HepG2 (cell line): ENCODE results near the gene NUDT14. TPM values are rescaled to one million over a fixed set of nuclear protein-coding genes. Genes with fewer than 3 reads are reported as not detected.

ENCODE experiments used
- ATAC-seq: fragments of 200-7000 bp; cut with Tn5 transposase; 3 replicates; pipeline ENCODE4 v1.9.1; 2020; ENCODE audit warnings: mild to moderate bottlenecking, moderate library complexity
- BruUV-seq: library from RNA; stranded (reverse); fragments of 400-500 nt; replicated peaks from 2 replicates; lab custom pipeline; 2021; lab: Mats Ljungman, UMichigan
- CTCF ChIA-PET: fragments of 300-600 bp; formaldehyde crosslinking; extraction: SDS; loops from one replicate; lab custom pipeline; 2021; ENCODE audit warnings: low total read pairs, inconsistent platforms, low intra/inter-chr PET ratio; lab: Yijun Ruan, JAX
- POLR2A ChIA-PET: fragments of 350-600 bp; sonication (Branson Sonifier 250); formaldehyde crosslinking; loops from one replicate; lab custom pipeline; 2020; ENCODE audit warnings: antibody characterized with exemption, inconsistent platforms; lab: Yijun Ruan, JAX
- DNase-seq: peaks from one replicate; pipeline ENCODE4 v3.0.0-alpha.2; 2015; ENCODE audit warnings: low spot score
- FAIRE-seq: peaks from 3 replicates; lab custom pipeline; 2011; peaks lifted over from hg19 to GRCh38; lab: Jason Lieb, UNC
- H2AFZ ChIP-seq: one replicate; pipeline ENCODE4 v1.6.1; 2011; ENCODE audit warnings: low read length, inconsistent platforms
- H3K27ac ChIP-seq: fragments of 300-600 bp; 3 replicates; pipeline ENCODE4 v1.8.0; 2011; ENCODE audit warnings: mixed run types, mild to moderate bottlenecking, mixed read lengths, low read length, inconsistent platforms; ENCODE audit not compliant: insufficient read depth; ENCODE audit errors: extremely low read length
- H3K27me3 ChIP-seq, 2 experiments: fragments of 200-600 bp in 1 of 2; 2 replicates in 1 of 2; 3 replicates in 1 of 2; pipeline versions ENCODE4 v1.6.0 to v1.8.0; 2011; ENCODE audit warnings: low read length in 2 of 2, mild to moderate bottlenecking in 2 of 2, moderate library complexity in 2 of 2, inconsistent platforms in 1 of 2; ENCODE audit not compliant: insufficient read depth in 2 of 2, control insufficient read depth in 1 of 2
- H3K36me3 ChIP-seq, 2 experiments: fragments of 200-600 bp in 1 of 2; replicated peaks in 1 of 2; 2 replicates in 1 of 2; 3 replicates in 1 of 2; pipeline versions ENCODE4 v1.5.1 to v1.8.0; 2011; ENCODE audit warnings: low read length in 2 of 2, inconsistent platforms in 1 of 2; ENCODE audit not compliant: insufficient read depth in 2 of 2, control insufficient read depth in 1 of 2
- H3K4me1 ChIP-seq: 2 replicates; pipeline ENCODE4 v1.5.1; 2012; ENCODE audit warnings: low read length, inconsistent platforms; ENCODE audit not compliant: insufficient read depth
- H3K4me2 ChIP-seq: 2 replicates; pipeline ENCODE4 v1.6.0; 2011; ENCODE audit warnings: low read depth, low read length, inconsistent platforms
- H3K4me3 ChIP-seq, 3 experiments: fragments of 200-600 bp in 1 of 3; sonication (generic), shearing (Covaris generic) in 1 of 3; replicated peaks in 1 of 3; 2 replicates each; pipeline ENCODE4 v1.5.1; 2011 to 2016; ENCODE audit warnings: low read length in 3 of 3, inconsistent platforms in 2 of 3, low read depth in 2 of 3, mild to moderate bottlenecking in 2 of 3, control low read depth in 1 of 3, mixed read lengths in 1 of 3; ENCODE audit not compliant: insufficient read depth in 1 of 3
- H3K79me2 ChIP-seq: one replicate; pipeline ENCODE4 v1.6.1; 2011; ENCODE audit warnings: low read length, inconsistent platforms; ENCODE audit not compliant: insufficient read depth
- H3K9ac ChIP-seq: 2 replicates; pipeline ENCODE4 v1.6.0; 2011; ENCODE audit warnings: mild to moderate bottlenecking, low read depth, low read length, inconsistent platforms; ENCODE audit not compliant: insufficient read depth
- H3K9me3 ChIP-seq: 2 replicates; pipeline ENCODE4 v1.5.1; 2012; ENCODE audit warnings: mild to moderate bottlenecking, low read length
- H4K20me1 ChIP-seq: 2 replicates; pipeline ENCODE4 v1.6.0; 2011; ENCODE audit warnings: inconsistent platforms, mild to moderate bottlenecking, low read length, moderate library complexity; ENCODE audit not compliant: insufficient read depth
- ETV5 ChIP-seq: IDR thresholded peaks from 2 replicates; pipeline ENCODE4 v1.6.1; 2018; ENCODE audit warnings: missing biosample characterization, missing genetic modification reagents, inconsistent platforms, borderline replicate concordance
- PATZ1 ChIP-seq: sonication (generic); formaldehyde crosslinking; IDR thresholded peaks from 2 replicates; pipeline ENCODE4 v1.4.0; 2020; ENCODE audit warnings: missing genetic modification reagents
- PHB2 ChIP-seq: fragments of 450-650 bp; IDR thresholded peaks from 2 replicates; pipeline ENCODE4 v1.6.1; 2018; ENCODE audit not compliant: partially characterized antibody
- POLR2A ChIP-seq, 2 experiments: IDR thresholded peaks; 2 replicates each; pipeline ENCODE4 v1.6.1; 2011; ENCODE audit warnings: low read depth in 2 of 2, low read length in 2 of 2, mild to moderate bottlenecking in 1 of 2, moderate library complexity in 1 of 2; ENCODE audit not compliant: insufficient read depth in 1 of 2
- SIN3B ChIP-seq: fragments of 150-350 bp; IDR thresholded peaks from 2 replicates; pipeline ENCODE4 v1.6.1; 2014; ENCODE audit warnings: low read length
- SKIL ChIP-seq: sonication (generic); formaldehyde crosslinking; IDR thresholded peaks from 2 replicates; pipeline ENCODE4 v1.8.0; 2022; ENCODE audit warnings: missing genetic modification reagents, mild to moderate bottlenecking, moderate library complexity, borderline replicate concordance
- SMAD9 ChIP-seq: sonication (generic); formaldehyde crosslinking; IDR thresholded peaks from 2 replicates; pipeline ENCODE4 v1.5.1; 2020; ENCODE audit warnings: mild to moderate bottlenecking, missing genetic modification reagents
- TOPORS ChIP-seq: sonication (generic); formaldehyde crosslinking; IDR thresholded peaks from 2 replicates; pipeline ENCODE4 v1.8.0; 2023; ENCODE audit warnings: mild to moderate bottlenecking, missing genetic modification reagents
- ZFY ChIP-seq: sonication (generic); formaldehyde crosslinking; IDR thresholded peaks from 2 replicates; pipeline ENCODE4 v1.4.0; 2020; ENCODE audit warnings: missing genetic modification reagents
- ZNF17 ChIP-seq: sonication (generic); formaldehyde crosslinking; IDR thresholded peaks from 2 replicates; pipeline ENCODE4 v1.5.0; 2020; ENCODE audit warnings: mild to moderate bottlenecking, missing genetic modification reagents
- ZNF230 ChIP-seq: sonication (generic); formaldehyde crosslinking; IDR thresholded peaks from 2 replicates; pipeline ENCODE4 v1.4.0; 2020; ENCODE audit warnings: mild to moderate bottlenecking, missing genetic modification reagents
- ZNF260 ChIP-seq: sonication (generic); formaldehyde crosslinking; IDR thresholded peaks from 2 replicates; pipeline ENCODE4 v1.4.0; 2020; ENCODE audit warnings: missing genetic modification reagents, low read depth, mild to moderate bottlenecking, borderline replicate concordance
- WGBS: methylation state at CpG from one replicate; pipeline ENCODE4 v1.1.6; 2017; ENCODE audit warnings: low lambda C conversion rate; 5-methylcytosine and 5-hydroxymethylcytosine counted together
- in situ Hi-C: cut with HindIII; loops from 2 replicates; pipeline ENCODE4 v1.10.0; 2017; ENCODE audit warnings: low pct_unique_long_range_greater_than_20kb; ENCODE audit not compliant: extremely low pct_ligation_motif_present
- intact Hi-C: fragments of 100-400 bp; cut with micrococcal nuclease; formaldehyde crosslinking; loops from one replicate; pipeline ENCODE4 v1.10.0; 2022; ENCODE audit not compliant: unreplicated experiment
- polyA plus RNA-seq, 8 experiments: library from polyadenylated mRNA; depleted of rRNA in 3 of 8; stranded (reverse) in 7 of 8; unstranded in 1 of 8; fragments of >200 nt; fragmentation: Illumina TruSeq in 4 of 8; extraction: Trizol in 4 of 8; gene quantifications; 2 replicates each; pipeline versions ENCODE4 v1.2.1 to v1.2.3, GENCODE V29; 2011 to 2016; ENCODE audit warnings: low read depth in 4 of 8, missing spikeins in 1 of 8, mixed read lengths in 1 of 8; ENCODE audit not compliant: insufficient read depth in 1 of 8
- total RNA-seq, 5 experiments: library from RNA; depleted of rRNA; stranded (reverse); fragments of >200 nt; fragmentation: Illumina TruSeq; extraction: Trizol; gene quantifications; 2 replicates each; pipeline ENCODE4 v1.2.3, GENCODE V29; 2016; ENCODE audit warnings: low read depth in 1 of 5

Gene NUDT14
- total and polyA plus RNA-seq, 2 of the 13 experiments (the other 11 are each of a cell fraction or from before 2014, with no cell fraction given), result 5.8 to 6.1 TPM

- no peaks in the 10 kb centered on the region for H4K20me1 ChIP-seq
- BruUV-seq, result no TSS peak
- H3K4me2 ChIP-seq, result no peak overlapping the region; the same call in 1 of the 2 replicates
- CTCF ChIA-PET, result no interaction called here
- no peaks in the 10 kb centered on the region for H3K36me3 ChIP-seq
- H3K4me3 ChIP-seq, result no peak overlapping the region
- no peaks in the 10 kb centered on the region for H3K9me3 ChIP-seq
- no peak overlapping the region for H3K9ac ChIP-seq
- WGBS, result no CpG with 5 or more reads among the region's 15 CpGs
- ATAC-seq, result no peak
- in situ Hi-C loops (no loop called here), intact Hi-C loops (no loop called here)
- no peak overlapping the region for H3K27ac ChIP-seq
- peaks cover 26 to 87% of the 10 kb centered on the region in 2 experiments for H3K27me3 ChIP-seq
- POLR2A ChIA-PET, result no interaction called here
- no peak overlapping the region for H2AFZ ChIP-seq
- DNase-seq, result no peak
- peaks cover 46% of the 10 kb centered on the region for H3K4me1 ChIP-seq
- no peak for TF ChIP-seq SIN3B
- no peak for TF ChIP-seq ZNF230 (CRISPR knock-in tag)
- TF ChIP-seq ZFY, result no peak
- H3K79me2 ChIP-seq, result no peaks in the 10 kb centered on the region
- FAIRE-seq, result no peak
Measured at GRCh38 chr14:105197211-105197641, 16.1 kb upstream of the NUDT14 start.

- CTCF ChIA-PET, result no interaction called here
- in situ Hi-C loops (no loop called here), intact Hi-C loops (no loop called here)
- no peak for TF ChIP-seq POLR2A (IDR thresholded peaks at IDR 0.05; ENCODE audit: insufficient read depth in 1 of 2, low read depth in 2 of 2, low read length in 2 of 2)
- peak; percentile 54; the same call in 1 of the 2 replicates for TF ChIP-seq PATZ1
- no peak for TF ChIP-seq ZNF260 (CRISPR knock-in tag)
- TF ChIP-seq TOPORS, result no peak
- TF ChIP-seq PHB2, result no peak
- TF ChIP-seq SMAD9, result no peak
- peak; percentile 52; the same call in 1 of the 2 replicates for TF ChIP-seq ETV5 (CRISPR knock-in tag)
- TF ChIP-seq SKIL, result no peak
- TF ChIP-seq ZFY, result peak; percentile 51; the same call in 1 of the 2 replicates
- TF ChIP-seq ZNF17, result no peak
Measured at GRCh38 chr14:105196265-105196960, 15.3 kb upstream of the NUDT14 start.

More at GRCh38 chr14:105196265-105196960, 15.3 kb upstream of the NUDT14 start:
- POLR2A ChIA-PET, result no interaction called here
- H3K9ac ChIP-seq, result no peak overlapping the region
- no peak for FAIRE-seq
- H3K4me1 ChIP-seq, result peaks cover 39% of the 10 kb centered on the region
- BruUV-seq, result no TSS peak
- H3K4me2 ChIP-seq, result peak overlapping the region; percentile 72
- H4K20me1 ChIP-seq, result no peaks in the 10 kb centered on the region
- peak; percentile 7 for ATAC-seq
- WGBS, result 5% methylated on average over 13 of the region's 58 CpGs
- no peaks in the 10 kb centered on the region for H3K36me3 ChIP-seq
- peak overlapping the region; percentile 26 to 55 (median 49); a peak in 4 of 6 replicates for H3K4me3 ChIP-seq
- H3K79me2 ChIP-seq, result no peaks in the 10 kb centered on the region
- DNase-seq, result peak; percentile 19
- H3K9me3 ChIP-seq, result no peaks in the 10 kb centered on the region
- H3K27me3 ChIP-seq, result peaks cover 25 to 79% of the 10 kb centered on the region in 2 experiments
- H2AFZ ChIP-seq, result no peak overlapping the region
- no peak overlapping the region for H3K27ac ChIP-seq
